ENCODE results near the gene KIF13A.
"Not testable (repeated sequence)": the region's sequence is repeated elsewhere in the genome, so short reads cannot be mapped to it uniquely, and the experiment has no call there.

The KIF13A gene

GRCh38 chr6:17900011-17900410 is 87.4 kb downstream of the KIF13A start:
- no peak for DNase-seq (ENCODE audit: low spot score)

- DNase-seq (ENCODE audit: low spot score), result no peak
These were observed 87.9 kb downstream of the KIF13A start for GRCh38 chr6:17899491-17899890.

GRCh38 chr6:17897681-17898080 is 89.8 kb downstream of the KIF13A start:
- DNase-seq (ENCODE audit: low spot score), result no peak

GRCh38 chr6:17894905-17895304 is 92.5 kb downstream of the KIF13A start:
- DNase-seq (ENCODE audit: low spot score), result no peak

- DNase-seq (ENCODE audit: low spot score), result no peak
These were observed 93.2 kb downstream of the KIF13A start for GRCh38 chr6:17894191-17894590.

- DNase-seq (ENCODE audit: low spot score), result no peak
These were observed 95.2 kb downstream of the KIF13A start for GRCh38 chr6:17892097-17892686.

GRCh38 chr6:17890309-17890708 is 97.1 kb downstream of the KIF13A start:
- DNase-seq (ENCODE audit: low spot score), result no peak

- DNase-seq (ENCODE audit: low spot score), result not testable (repeated sequence)
These were observed 97.7 kb downstream of the KIF13A start for GRCh38 chr6:17889777-17890176.

GRCh38 chr6:17886891-17887290 is 100.5 kb downstream of the KIF13A start:
- no peak for DNase-seq (ENCODE audit: low spot score)

GRCh38 chr6:17885889-17886576 is 101.4 kb downstream of the KIF13A start:
- DNase-seq (ENCODE audit: low spot score), result no peak

GRCh38 chr6:17884498-17885478 is 102.6 kb downstream of the KIF13A start:
- no peak for DNase-seq (ENCODE audit: low spot score)

- no peak for DNase-seq (ENCODE audit: low spot score)
These were observed 103.6 kb downstream of the KIF13A start for GRCh38 chr6:17883665-17884497.

- DNase-seq (ENCODE audit: low spot score), result no peak
These were observed 106.2 kb downstream of the KIF13A start for GRCh38 chr6:17881085-17881858.

GRCh38 chr6:17879184-17879583 is 108.3 kb downstream of the KIF13A start:
- no peak for DNase-seq (ENCODE audit: low spot score)

GRCh38 chr6:17878734-17879133 is 108.7 kb downstream of the KIF13A start:
- DNase-seq (ENCODE audit: low spot score), result no peak

- no peak for DNase-seq (ENCODE audit: low spot score)
These were observed 109.5 kb downstream of the KIF13A start for GRCh38 chr6:17877895-17878440.

GRCh38 chr6:17877196-17877894 is 110.1 kb downstream of the KIF13A start:
- DNase-seq (ENCODE audit: low spot score), result no peak

GRCh38 chr6:17874753-17875152 is 112.7 kb downstream of the KIF13A start:
- no peak for DNase-seq (ENCODE audit: low spot score)

GRCh38 chr6:17872908-17873307 is 114.5 kb downstream of the KIF13A start:
- DNase-seq (ENCODE audit: low spot score), result no peak

- DNase-seq (ENCODE audit: low spot score), result no peak
These were observed 115.6 kb downstream of the KIF13A start for GRCh38 chr6:17871836-17872235.
